Hepatic stellate cell (primary cell): Measurements from ENCODE around the gene EIF2B4.
A peak's percentile ranks its signal among the peaks of the same experiment; 100 is the strongest.
"Not testable (repeated sequence)": the region's sequence is repeated elsewhere in the genome, so short reads cannot be mapped to it uniquely, and the experiment has no call there.

Experiments used
- DNase-seq: peaks from one replicate; pipeline ENCODE4 v3.0.0; 2011; ENCODE audit warnings: low spot score

Gene EIF2B4

DNA sequence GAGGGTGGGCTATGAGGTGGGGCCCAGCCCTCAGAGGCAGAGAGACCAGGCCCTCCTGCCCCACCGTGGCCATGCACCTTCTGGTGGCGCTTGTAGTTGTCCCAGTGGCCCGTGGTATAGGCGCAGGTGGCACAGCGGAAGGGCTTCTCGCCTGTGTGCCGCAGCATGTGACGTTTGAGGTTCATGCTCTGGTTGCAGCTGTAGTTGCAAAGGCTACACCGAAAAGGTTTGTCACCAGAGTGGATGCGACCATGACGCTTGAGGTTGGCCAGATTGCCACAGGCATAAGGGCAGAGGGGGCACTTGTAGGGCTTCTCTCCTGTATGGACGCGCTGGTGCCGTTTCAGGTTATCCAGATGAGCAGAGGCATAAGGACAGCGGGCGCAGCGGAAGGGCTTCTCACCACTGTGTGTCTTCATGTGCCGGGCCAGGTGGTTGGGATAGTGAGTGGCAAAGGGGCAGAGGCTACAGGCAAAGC, 7.5 kb upstream of the EIF2B4 start:
- no peak for DNase-seq

DNA sequence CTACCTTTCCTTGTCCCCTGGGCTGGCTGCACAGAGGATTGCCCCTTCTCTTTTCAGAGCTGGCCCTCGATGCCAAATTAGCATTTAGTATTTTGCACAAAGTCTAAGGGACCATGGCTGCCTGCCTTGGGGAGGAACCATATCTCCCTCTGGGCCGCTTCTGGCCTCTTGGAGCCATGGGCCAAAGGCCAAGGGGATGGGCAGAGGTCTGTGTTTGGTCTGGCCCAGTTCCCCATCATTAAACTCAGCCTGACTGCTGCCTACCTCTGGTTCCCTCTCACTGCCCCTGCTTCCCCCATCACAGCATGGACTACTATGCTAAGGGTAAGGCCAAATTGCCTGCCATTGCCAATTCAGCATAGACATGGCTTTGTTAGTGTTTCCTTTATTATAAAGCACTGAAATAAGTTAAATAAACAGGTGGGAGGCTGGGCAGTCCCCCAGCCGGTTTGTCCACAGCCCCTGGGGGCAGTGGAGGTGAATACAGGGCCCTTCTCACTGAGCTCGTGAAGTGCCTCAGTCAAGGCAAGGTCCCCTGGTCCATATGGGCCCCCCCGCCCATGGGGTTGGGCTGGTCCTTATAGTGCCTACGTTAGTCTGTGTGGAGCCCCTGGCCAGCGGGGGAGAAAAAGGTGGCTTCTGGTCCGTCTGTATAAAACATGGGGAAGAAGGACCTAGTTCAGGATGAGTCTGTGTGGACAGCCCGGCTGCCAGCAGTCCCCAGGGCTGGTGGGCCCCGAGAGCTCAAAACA, 6.9 kb upstream of the EIF2B4 start:
- DNase-seq = no peak

DNA sequence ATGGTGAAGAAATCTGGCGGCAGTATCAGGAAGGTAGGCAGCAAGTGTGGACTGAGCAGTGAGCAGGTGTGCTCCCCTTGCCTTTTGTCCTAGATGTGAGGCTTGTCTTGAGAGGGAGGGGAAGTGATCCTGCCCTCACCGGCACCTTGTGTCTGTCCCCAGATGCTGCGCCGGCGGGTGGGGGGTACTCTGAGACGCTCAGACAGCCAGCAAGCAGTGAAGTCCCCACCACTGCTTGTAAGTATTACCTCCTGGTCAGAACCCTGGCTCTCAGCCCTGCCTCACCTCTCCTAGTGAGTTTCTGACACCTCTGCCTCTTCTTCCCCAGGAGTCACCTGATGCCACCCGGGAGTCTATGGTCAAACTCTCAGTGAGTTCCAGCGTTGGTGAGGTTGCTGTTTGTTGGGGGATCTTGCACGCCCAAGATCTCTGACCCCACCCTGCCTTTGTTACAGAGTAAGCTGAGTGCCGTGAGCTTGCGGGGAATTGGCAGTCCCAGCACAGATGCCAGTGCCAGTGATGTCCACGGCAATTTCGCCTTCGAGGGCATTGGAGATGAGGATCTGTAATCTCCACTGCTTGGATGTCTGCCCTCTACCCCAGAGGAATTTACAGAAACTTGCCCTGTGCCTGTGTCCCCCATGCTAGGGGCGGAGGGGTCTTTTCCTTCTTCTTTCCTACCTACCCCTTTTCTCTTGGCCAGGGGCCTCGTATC, 6.2 kb upstream of the EIF2B4 start:
- no peak for DNase-seq

DNA sequence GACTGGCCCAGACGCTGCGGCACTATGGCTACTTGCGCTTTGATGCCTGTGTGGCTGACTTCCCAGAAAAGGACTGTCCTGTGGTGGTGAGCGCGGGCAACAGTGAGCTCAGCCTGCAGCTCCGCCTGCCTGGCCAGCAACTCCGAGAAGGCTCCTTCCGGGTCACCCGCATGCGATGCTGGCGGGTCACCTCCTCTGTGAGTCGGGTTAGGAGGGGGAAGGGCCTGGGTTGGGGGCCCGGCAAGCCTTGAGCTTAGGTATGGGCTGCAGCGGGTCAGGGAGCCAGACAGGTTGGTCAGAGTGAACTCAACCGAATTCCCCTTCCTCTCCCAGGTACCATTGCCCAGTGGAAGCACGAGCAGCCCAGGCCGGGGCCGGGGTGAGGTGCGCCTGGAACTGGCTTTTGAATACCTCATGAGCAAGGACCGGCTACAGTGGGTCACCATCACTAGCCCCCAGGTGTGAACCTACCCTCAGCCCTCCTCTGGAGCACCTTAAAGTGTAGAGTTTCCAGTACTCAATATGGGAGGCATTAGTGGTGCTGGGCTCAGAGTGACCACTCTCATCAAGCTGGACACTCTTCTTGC, 5.5 kb upstream of the EIF2B4 start:
- DNase-seq = no peak

DNA sequence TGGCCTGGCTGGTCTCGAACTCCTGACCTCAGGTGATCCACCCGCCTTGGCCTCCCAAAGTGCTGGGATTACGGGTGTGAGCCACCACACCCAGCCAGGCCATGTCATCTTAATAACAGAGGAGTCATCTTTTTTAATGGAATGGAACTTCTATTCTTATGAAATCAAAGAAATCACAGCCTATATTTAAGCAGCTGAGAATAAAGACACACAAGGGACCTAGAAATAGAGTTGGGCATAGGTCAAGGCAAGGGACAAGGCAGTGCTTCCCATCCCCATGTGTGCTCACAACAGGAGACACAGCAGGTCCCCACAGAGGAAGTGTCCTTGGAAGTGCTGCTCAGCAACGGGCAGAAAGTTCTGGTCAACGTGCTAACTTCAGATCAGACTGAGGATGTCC, 3.4 kb upstream of the EIF2B4 start:
- DNase-seq = no peak

DNA sequence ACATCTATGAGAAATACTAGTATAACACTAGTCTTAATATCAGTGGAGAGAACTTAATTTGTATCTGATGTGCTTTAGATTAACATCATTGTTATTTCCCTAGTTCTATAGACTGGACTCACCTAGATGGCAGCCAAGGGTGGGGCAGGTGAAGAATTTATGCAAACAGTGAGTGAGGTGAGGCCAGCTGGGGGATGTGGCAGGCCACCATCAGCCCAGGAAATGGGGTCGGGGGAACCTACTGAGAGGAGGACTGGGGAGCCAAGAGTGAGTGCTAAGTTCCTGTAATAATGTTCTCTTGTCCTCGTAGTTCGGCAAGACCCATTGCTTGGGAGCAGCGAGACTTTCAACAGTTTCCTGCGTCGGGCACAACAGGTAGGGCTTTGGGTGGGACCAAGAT, 2.8 kb upstream of the EIF2B4 start:
- no peak for DNase-seq

DNA sequence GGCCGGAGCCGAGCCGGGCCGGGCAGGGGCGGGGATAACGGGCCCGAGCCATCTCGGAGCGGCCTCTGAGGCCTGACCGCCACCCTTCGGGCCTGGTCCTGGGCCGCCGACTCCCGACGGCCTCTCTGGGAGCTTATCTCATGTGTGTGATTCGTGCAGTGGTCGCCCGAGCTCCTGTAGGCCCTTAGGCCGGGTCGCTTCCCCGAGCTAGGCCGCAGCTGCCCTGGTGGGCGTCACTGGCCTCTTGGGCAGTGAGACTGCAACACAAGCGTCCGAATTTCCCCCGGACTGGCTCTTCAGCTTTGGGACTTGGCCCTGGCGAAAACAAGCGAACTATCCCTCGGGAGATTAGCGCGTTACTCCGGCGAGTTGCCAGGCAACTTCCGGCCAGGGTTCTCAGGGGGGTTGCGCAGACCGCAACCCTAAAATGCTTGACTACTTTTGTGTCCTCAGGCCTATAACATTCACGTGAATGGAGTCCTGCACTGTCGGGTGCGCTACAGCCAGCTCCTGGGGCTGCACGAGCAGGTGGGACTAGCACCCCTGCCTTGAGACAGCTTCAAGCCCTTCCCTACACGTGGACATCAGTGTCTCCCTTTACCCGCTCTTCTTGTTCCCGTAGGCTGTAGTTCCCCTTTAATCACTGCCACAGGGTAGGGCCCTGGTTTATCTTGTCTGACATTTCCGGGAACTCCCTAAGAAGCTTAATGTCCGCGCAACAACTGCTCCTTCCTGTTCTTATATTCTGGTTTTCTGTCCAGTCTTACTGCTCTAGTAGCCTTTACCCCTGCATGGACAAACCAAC, 880 bp upstream of the EIF2B4 start:
- peak; percentile 51 for DNase-seq

DNA sequence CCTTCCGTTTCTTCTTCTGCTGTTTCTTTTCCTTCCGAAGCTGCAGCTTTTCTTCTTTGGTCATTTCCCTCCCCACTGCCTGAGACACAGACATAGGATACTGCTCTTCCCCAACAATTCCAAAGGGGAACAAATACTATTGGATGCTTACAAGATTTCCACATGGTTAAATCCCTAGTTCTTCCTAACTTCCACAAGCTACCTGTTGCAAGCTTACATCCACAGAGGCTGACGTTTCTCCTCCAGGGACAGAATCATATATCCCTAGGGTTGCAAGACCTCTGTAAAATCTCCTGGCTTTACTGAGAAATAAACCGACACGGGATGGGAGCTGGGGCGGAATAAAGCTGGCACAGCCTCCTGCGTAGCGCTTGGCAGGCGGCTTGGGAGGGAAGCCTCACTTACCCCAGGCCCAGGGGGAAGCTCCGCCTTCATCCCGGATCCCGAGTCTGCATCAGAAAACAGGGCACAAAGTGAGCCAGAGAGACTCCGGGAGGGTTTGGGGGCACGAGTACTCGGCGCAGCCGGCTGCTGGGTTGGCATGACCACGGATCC, 590 bp downstream of the EIF2B4 start:
- DNase-seq = peak; percentile 87

DNA sequence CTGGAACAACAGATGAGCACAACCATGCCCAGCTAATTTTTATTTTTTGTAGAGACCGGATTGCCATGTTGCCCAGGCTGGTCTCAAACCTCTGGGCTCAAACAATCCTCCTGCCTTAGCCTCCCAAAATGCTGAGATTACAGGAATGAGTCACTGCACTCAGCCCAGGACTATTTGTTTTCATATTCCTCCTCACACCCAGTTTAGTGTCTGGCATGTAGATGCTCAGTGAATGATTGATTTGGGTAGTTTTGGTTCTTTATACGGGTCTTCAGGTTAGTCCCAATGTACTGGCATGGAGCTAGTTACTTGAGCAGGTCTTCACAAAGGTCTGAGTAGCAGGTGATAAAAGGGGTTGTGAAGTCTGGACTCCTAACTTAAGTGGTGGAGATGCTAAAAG, 6.2 kb downstream of the EIF2B4 start:
- no peak for DNase-seq

DNA sequence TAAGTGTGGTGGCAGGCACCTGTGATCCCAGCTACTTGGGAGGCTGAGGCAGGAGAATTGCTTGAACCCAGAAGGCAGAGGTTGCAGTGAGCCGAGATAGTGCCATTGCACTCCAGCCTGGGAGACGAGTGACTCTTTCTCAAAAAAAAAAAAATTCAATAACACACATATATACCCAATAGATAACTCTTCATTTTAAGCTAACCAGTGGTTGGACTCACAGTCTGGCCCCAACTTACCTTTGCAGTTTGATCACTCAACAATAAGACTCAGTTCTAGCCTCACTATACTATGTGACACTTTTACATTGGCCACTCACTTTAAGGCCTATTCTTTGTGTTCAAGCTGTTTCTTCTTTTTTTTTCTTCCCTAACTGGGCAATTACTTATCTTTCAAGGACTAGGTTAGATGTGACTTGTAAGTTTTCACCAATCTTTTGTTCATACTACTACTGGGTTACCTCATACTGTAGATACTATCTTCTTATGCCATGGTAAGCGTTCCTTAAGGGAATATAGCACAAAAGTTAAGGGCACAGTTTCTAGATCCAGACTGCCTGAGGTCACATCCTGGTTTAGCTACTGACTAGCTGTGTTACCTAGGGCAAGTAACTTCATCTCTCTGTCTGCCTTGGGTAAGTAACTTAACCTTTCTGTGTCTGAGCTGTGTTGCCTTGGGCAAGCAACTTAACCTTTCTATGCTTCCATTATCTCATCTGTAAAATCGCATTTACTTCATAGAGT, 7.3 kb downstream of the EIF2B4 start:
- DNase-seq = no peak

DNA sequence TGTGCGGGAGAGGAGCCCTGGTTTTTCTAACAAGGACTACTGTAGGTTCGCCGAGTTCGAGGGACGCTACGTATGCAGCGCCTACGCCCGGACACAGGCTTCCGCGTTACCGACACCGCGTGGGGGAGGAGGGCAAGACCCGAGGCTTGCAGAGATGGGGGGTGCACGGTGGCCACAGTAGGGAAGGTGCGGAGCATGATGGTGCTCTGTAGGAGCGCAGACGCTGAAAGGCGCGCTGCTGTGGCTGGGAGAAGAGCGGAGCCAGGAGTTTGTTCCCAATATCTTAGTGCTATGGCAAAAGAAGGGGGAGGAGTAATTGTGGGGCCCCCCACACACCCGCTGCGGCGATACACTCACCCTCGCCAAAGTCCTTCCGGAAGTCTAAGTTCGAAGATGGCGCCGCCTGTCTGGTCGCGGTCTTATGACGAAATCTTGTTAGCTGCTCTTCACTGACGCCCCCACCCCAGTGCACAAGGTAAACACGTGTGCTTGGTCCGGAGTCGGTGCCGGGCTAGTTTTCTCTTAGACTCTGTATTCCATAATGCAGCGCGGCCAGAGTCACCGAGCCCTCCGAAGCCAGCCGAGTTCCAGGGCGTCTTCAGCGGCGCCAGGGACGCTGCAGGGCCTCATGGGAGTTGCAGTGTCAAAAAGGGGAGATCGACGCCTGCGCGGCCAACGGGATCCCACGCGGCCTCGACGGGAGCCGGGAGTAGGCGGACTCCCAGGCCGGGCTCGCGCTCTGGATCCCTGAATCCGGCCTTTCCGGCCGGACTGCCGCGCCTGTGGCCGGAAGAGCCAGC, 13.6 kb downstream of the EIF2B4 start, which contains the start of gene GTF3C2:
Gene GTF3C2 (minus strand): TSS at position 383 of the 800 bp plus-strand sequence. CDS start 13,210 bp downstream, outside the sequence.
- peak; percentile 95 for DNase-seq

DNA sequence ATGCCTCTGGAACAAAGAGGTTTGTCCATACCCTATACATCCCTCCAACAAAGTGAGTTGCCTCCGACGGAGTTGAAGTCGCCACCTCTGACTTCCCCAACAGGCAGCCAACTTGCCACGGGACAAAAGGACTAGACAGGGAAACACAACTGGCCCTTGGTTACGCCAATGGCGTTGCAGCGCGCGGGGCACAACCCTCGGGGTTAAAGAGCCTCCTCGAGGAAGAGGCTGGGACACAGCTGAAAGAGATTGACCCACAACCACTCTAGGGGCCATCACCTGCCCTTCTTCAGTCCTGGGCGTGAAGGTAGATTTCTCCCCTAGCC, 14.1 kb downstream of the EIF2B4 start:
- DNase-seq = peak; percentile 50

DNA sequence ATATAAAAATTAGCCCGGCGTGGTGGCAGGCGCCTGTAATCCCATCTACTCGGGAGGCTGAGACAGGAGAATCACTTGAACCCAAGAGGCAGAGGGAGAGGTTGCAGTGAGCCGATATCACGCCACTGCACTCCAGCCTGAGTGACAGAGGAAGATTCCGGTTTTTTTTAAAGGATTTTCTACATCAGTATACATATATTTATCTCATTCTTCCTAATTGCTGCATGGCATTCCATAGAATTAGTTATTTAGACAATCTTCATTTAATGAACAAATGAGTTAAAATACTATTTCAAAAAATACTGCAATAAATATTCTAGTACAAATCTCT, 15.6 kb downstream of the EIF2B4 start:
- no peak for DNase-seq

DNA sequence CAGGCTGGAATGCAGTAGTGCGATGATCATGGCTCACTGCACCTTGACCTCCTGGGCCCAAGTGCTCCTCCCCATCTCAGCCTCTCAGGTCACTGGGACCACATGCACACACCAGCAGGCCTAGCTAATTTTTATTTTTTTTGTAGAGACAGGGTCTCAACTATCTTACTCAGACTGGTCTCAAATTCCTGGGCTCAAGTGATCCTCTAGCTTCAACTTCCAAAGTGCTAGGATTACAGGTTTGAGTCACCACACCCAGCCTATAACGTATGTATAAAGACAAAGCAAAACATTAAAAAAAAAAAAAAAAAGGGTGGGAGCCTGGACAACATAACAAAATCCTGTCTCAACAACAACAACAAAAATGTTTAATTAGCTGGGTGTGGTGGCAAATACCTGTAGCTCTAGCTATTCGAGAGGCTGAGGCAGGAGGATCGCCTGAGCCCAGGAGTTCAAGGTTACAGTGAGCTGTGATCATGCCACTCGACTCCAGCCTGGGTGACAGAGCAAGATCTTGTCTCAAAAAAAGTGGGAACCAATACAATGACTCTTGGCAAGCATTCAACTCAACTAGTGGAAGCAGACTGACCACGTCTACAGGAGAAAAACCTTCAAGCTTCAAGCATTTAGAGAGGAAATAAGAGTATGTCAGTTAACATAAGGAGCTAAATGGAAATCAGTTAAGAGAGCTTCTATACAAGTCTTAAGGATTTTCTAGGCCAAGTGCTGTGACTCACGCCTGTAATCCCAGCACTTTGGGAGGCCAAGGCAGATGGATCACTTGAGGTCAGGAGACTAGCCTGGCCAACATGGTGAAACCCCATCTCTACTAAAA, 16.2 kb downstream of the EIF2B4 start:
- DNase-seq = no peak

DNA sequence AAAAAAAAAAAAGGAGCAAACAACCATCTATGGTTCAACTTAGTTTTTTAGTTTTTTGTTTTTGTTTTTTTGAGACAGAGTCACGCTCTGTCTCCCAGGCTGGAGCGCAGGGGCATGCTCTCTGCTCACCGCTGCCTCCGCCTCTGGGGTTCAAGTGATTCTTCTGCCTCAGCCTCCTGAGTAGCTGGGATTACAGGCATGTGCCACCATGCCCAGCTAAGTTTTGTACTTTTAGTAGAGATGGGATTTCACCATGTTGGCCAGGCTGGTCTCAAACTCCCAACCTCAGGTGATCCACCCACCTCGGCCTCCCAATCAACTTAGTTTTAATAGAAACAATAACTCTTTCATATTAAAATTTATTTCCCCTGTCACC, 16.8 kb downstream of the EIF2B4 start:
- DNase-seq = not testable (repeated sequence)

DNA sequence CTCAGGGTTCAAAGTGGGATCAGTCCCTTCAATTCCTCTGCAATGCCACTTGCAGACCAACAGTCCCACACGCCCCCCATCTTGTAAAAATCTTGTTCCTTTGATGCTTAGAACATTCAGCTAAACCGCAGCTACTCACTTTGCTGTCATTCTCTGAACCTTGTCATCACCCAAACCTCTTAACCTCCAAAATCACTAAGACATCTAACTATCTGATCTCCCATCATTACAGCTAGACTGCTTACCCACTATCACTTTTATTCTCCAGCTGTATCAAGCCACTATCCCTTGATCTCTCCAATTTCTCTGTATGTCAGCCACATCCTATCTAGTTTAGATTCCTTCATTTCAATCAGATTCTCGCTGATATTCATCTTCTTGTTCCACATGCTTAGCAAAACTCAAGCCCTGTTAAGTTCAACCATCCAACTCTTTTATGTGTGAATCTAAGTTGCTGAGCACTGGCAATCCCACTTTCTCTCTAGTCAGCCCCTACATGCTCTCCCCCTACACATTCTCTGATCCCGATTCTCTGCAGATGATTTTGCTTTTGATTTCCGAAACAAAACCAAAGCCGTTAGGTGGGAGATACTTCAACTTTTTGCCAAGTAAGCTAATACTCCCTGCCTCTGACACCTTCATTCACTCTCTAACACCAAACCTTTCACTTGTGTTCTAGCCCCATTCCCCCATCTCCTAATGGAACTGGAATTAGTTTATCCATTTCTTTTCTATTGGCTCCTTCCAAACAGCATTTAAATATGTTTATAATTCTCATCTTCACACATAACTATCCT, 18.1 kb downstream of the EIF2B4 start:
- no peak for DNase-seq

DNA sequence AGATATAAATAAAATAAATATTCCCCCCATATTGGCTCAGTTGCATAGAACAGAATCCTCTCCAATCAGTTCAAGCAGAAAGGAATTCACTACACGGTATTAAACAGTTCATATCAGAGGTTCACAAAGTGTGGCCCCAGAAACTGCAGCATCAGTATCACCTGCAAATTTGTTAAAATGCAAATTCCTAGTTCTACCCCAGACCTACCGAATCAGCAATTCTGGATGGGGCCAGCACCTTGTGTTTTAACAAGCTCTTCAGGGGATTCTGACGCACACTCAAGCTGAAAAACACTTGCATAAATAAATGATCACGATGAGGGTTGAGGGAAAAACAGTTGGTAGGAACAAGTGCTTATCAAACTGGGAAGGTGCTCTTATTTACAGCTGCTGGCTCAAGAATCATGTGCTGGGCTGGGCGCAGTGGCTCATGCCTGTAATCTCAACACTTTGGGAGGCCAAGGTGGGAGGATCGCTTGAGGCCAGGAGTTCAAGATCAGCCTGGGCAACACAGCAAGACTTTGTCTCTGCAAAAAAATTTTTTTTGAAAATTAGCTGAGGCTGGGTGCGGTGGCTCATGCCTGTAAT, 19.9 kb downstream of the EIF2B4 start:
- DNase-seq = no peak

DNA sequence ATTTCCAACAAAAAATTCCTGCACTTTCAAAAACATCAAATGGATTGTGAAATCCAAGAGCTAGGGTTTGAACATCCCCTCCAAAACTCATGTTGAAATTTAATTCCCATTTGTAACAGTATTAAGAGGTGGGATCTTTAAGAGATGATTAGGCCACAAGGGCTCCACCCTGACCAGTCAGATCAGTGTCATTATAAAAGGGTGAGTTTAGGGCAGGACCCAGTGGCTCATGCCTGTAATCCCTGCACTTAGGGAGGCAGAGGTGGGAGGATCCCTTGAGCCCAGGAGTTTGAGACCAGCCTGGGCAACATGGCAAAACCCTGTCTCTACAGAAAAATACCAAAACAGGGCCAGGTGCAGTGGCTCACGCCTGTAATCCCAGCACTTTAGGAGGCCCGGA, 22.5 kb downstream of the EIF2B4 start:
- DNase-seq = no peak

DNA sequence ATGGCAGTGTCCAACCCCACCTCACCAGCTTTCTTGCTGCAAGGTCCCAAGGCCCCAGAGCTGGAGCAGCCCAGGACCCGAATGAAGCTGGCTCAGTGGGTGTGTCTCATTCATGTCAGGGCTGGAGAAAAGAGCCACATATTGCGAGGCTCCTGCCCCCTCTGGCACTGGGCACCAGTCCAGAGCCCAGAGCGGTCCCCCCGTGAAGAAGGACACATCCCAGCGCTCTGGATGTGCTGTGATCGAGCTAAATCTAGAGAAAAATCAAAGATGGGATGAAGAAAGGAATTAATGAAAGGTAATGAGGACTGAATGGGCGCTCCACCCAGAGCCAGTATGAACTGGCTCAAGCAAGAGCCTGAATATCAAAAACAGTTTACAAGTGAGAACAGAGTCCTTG, 34.0 kb downstream of the EIF2B4 start:
- DNase-seq = no peak
